Endothelial cell of umbilical vein (primary cell): Measurements from ENCODE around the gene RLN2. TPM values are rescaled to one million over a fixed set of nuclear protein-coding genes. Genes with fewer than 3 reads are reported as not detected.

Experiments
- BruUV-seq: library from RNA; stranded (reverse); fragments of 400-500 nt; replicated peaks from 2 replicates; lab custom pipeline; 2021; lab: Mats Ljungman, UMichigan
- CTCF ChIA-PET: fragments of 300-600, 350-600 bp; sonication (Branson Sonifier 250); formaldehyde crosslinking; loops from one replicate; lab custom pipeline; 2021; ENCODE audit warnings: antibody characterized with exemption, inconsistent platforms; lab: Charles Lee
- POLR2A ChIA-PET: fragments of 300-600, 350-600 bp; sonication (Branson Sonifier 250); formaldehyde crosslinking; loops from one replicate; lab custom pipeline; 2021; ENCODE audit warnings: antibody characterized with exemption, inconsistent platforms; lab: Charles Lee
- DNase-seq: peaks from one replicate; pipeline ENCODE4 v3.0.0-alpha.2; 2011; ENCODE audit warnings: low read depth, low spot score
- FAIRE-seq: peaks from 2 replicates; lab custom pipeline; 2011; peaks lifted over from hg19 to GRCh38; lab: Jason Lieb, UNC
- H2AFZ ChIP-seq: 2 replicates; pipeline ENCODE4 v1.6.0; 2012; ENCODE audit warnings: low read depth, low read length, control low read depth, inconsistent platforms
- H3K27ac ChIP-seq: 2 replicates; pipeline ENCODE4 v1.5.1; 2011; ENCODE audit warnings: low read depth, mild to moderate bottlenecking, control low read depth, low read length, moderate library complexity; ENCODE audit not compliant: insufficient read depth
- H3K27me3 ChIP-seq, 2 experiments: 2 replicates each; pipeline versions ENCODE4 v1.6.0 to v1.6.1; 2011; ENCODE audit warnings: low read length in 2 of 2, mixed read lengths in 1 of 2; ENCODE audit not compliant: control insufficient read depth in 2 of 2, insufficient read depth in 2 of 2
- H3K36me3 ChIP-seq, 2 experiments: 2 replicates in 1 of 2; 3 replicates in 1 of 2; pipeline ENCODE4 v1.5.1; 2011; ENCODE audit warnings: low read length in 2 of 2, mild to moderate bottlenecking in 1 of 2, moderate library complexity in 1 of 2; ENCODE audit not compliant: control insufficient read depth in 2 of 2, insufficient read depth in 2 of 2; ENCODE audit errors: extremely low read depth in 1 of 2
- H3K4me1 ChIP-seq: 3 replicates; pipeline ENCODE4 v1.5.1; 2011; ENCODE audit warnings: mild to moderate bottlenecking, low read length; ENCODE audit not compliant: control insufficient read depth, insufficient read depth; ENCODE audit errors: extremely low read depth
- H3K4me2 ChIP-seq: 2 replicates; pipeline ENCODE4 v1.6.1; 2011; ENCODE audit warnings: low read length, control low read depth, mixed read lengths; ENCODE audit not compliant: insufficient read depth
- H3K4me3 ChIP-seq, 3 experiments: fragments of 200-600 bp in 1 of 3; sonication (generic), shearing (Covaris generic) in 1 of 3; replicated peaks in 1 of 3; 2 replicates each; pipeline ENCODE4 v1.5.1; 2011 to 2016; ENCODE audit warnings: control low read depth in 3 of 3, low read length in 3 of 3, mild to moderate bottlenecking in 2 of 3, inconsistent platforms in 1 of 3, low read depth in 1 of 3, moderate library complexity in 1 of 3; ENCODE audit not compliant: insufficient read depth in 1 of 3
- H3K79me2 ChIP-seq: 2 replicates; pipeline ENCODE4 v1.6.0; 2012; ENCODE audit warnings: low read length, inconsistent platforms; ENCODE audit not compliant: control insufficient read depth, insufficient read depth
- H3K9ac ChIP-seq: replicated peaks from 2 replicates; pipeline ENCODE3; 2011; ENCODE audit warnings: low read length, control low read depth; ENCODE audit not compliant: insufficient read depth; ENCODE audit errors: extremely low read depth
- H3K9me1 ChIP-seq: replicated peaks from 3 replicates; pipeline ENCODE4 v1.6.0; 2011; ENCODE audit warnings: mild to moderate bottlenecking, low read length; ENCODE audit not compliant: control insufficient read depth, insufficient read depth; ENCODE audit errors: extremely low read depth
- H3K9me3 ChIP-seq: replicated peaks from 2 replicates; pipeline ENCODE4 v1.5.1; 2012; ENCODE audit warnings: low read length, inconsistent platforms; ENCODE audit not compliant: control insufficient read depth, insufficient read depth
- H4K20me1 ChIP-seq: replicated peaks from 2 replicates; pipeline ENCODE3; 2011; ENCODE audit warnings: mild to moderate bottlenecking, low read length; ENCODE audit not compliant: control insufficient read depth, insufficient read depth; ENCODE audit errors: extremely low read depth
- CTCF ChIP-seq, 2 donors: IDR thresholded peaks; 1 replicate in 1 of 2; 2 replicates in 1 of 2; pipeline ENCODE4 v1.5.1; 2011; ENCODE audit warnings: low read length in 2 of 2, mild to moderate bottlenecking in 2 of 2, moderate library complexity in 2 of 2, control low read depth in 1 of 2, inconsistent platforms in 1 of 2, low read depth in 1 of 2; ENCODE audit not compliant: insufficient read depth in 1 of 2; ENCODE audit errors: extremely low read depth in 1 of 2
- EZH2 ChIP-seq: IDR thresholded peaks from 2 replicates; pipeline ENCODE4 v1.6.1; 2012; ENCODE audit warnings: borderline replicate concordance, low read depth, mild to moderate bottlenecking, moderate library complexity, low read length, inconsistent platforms; ENCODE audit not compliant: severe bottlenecking
- FOS ChIP-seq: IDR thresholded peaks from 2 replicates; pipeline ENCODE4 v1.6.1; 2011; ENCODE audit warnings: mild to moderate bottlenecking, low read length, moderate library complexity, borderline replicate concordance; ENCODE audit not compliant: insufficient read depth
- GATA2 ChIP-seq: IDR thresholded peaks from 2 replicates; pipeline ENCODE4 v1.7.0; 2011; ENCODE audit warnings: low read depth, mild to moderate bottlenecking, moderate library complexity, mixed read lengths, low read length; ENCODE audit not compliant: insufficient read length, insufficient read depth
- JUN ChIP-seq: IDR thresholded peaks from 2 replicates; pipeline ENCODE4 v1.6.1; 2011; ENCODE audit warnings: borderline replicate concordance, low read depth; ENCODE audit not compliant: insufficient read length, insufficient read depth
- MAX ChIP-seq: IDR thresholded peaks from 2 replicates; pipeline ENCODE4 v1.6.1; 2011; ENCODE audit not compliant: insufficient read depth, insufficient read length
- MYC ChIP-seq: IDR thresholded peaks from one replicate; pipeline ENCODE4 v1.6.1; 2011; ENCODE audit warnings: mild to moderate bottlenecking, low read depth, low read length
- POLR2A ChIP-seq: IDR thresholded peaks from 2 replicates; pipeline ENCODE4 v1.6.1; 2012; ENCODE audit warnings: low read depth, mild to moderate bottlenecking, control low read depth, low read length
- POLR2AphosphoS5 ChIP-seq: IDR thresholded peaks from 2 replicates; pipeline ENCODE4 v1.6.1; 2012; ENCODE audit warnings: low read depth, mild to moderate bottlenecking, control low read depth, low read length, moderate library complexity; ENCODE audit not compliant: insufficient read depth
- dilution Hi-C: fragments of 300-500 bp; cut with MboI; formaldehyde crosslinking; loops from one replicate; pipeline ENCODE4 v1.15.0; 2019; ENCODE audit warnings: low sequenced_read_pairs; ENCODE audit not compliant: extremely low pct_ligation_motif_present
- intact Hi-C: fragments of 100-400 bp; cut with micrococcal nuclease; formaldehyde crosslinking; loops from one replicate; pipeline ENCODE4 v1.10.0; 2022
- polyA plus RNA-seq, 4 experiments: library from polyadenylated mRNA; depleted of rRNA in 3 of 4; stranded (reverse) in 3 of 4; unstranded in 1 of 4; fragments of >200 nt; gene quantifications; 2 replicates each; pipeline versions ENCODE4 v1.2.1 to v1.2.3, GENCODE V29; 2011 to 2012; ENCODE audit warnings: missing spikeins in 1 of 4
- total RNA-seq: library from RNA; stranded (reverse); gene quantifications from 2 replicates; pipeline ENCODE4 v1.2.3, GENCODE V29; 2021

The RLN2 gene
- total and polyA plus RNA-seq, 2 donors (not counting 3 experiments of a cell fraction or from before 2014, with no cell fraction given), result 0.41 TPM; not detected in 1

DNA sequence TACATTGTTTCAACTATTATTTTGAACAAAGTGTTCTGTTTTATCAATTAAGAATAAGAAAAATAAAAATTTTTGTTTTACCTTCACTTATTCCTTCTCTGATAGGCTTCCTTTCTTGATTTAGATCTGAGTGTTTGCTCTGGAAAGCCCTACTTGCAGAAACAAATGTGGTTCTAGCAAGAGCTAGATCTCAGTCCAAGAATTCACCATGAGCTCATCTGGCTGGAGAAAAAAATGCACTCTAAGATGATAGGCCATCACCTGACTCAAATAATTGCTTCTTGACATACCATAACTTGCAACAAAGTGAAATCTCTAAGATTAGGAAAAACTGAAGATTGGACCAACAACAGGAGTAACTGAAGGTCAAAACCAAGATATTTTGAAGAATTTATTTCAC, 6.3 kb upstream of the RLN2 start:
- TF ChIP-seq POLR2AphosphoS5 (no peak), MAX (no peak), CTCF (IDR thresholded peaks at IDR 0.05; ENCODE audit: extremely low read depth in 1 of 2, insufficient read depth in 1 of 2, low read depth in 1 of 2, low read length in 2 of 2) (no peak), FOS (no peak), EZH2 (no peak), POLR2A (no peak), MYC (no peak), JUN (no peak), GATA2 (no peak)
- H2AFZ ChIP-seq, result no peak overlapping the region
- no peaks in the 10 kb centered on the region for H3K4me1 ChIP-seq
- CTCF ChIA-PET, result no interaction called here
- no peak overlapping the region for H3K4me3 ChIP-seq
- no peak overlapping the region for H3K9ac ChIP-seq
- H4K20me1 ChIP-seq, result no peaks in the 10 kb centered on the region
- no peaks in the 10 kb centered on the region for H3K36me3 ChIP-seq
- intact Hi-C loops (no loop called here), dilution Hi-C loops (no loop called here)
- FAIRE-seq (no peak), DNase-seq (no peak)
- peaks cover 12 to 17% of the 10 kb centered on the region in 2 experiments for H3K27me3 ChIP-seq
- no TSS peak for BruUV-seq
- POLR2A ChIA-PET, result no interaction called here
- H3K27ac ChIP-seq, result no peak overlapping the region
- no peak overlapping the region for H3K4me2 ChIP-seq
- H3K79me2 ChIP-seq, result no peaks in the 10 kb centered on the region
- no peaks in the 10 kb centered on the region for H3K9me1 ChIP-seq
- no peaks in the 10 kb centered on the region for H3K9me3 ChIP-seq
